NCI-H2196 treated with DMSO at 0.1 percent for 48 hours (cell line): ENCODE results near the gene NGDN.

Experiments used
- DNase-seq: peaks from one replicate; lab custom pipeline; 2025; ENCODE audit not compliant: unreplicated experiment; lab: John Stamatoyannopoulos, UW

Gene NGDN

GRCh38 chr14:23520899-23521533 lies 51.5 kb downstream of the NGDN start:
- no peak for DNase-seq

GRCh38 chr14:23521785-23522640 lies 52.5 kb downstream of the NGDN start:
- no peak for DNase-seq

- DNase-seq = no peak
These were observed 53.2 kb downstream of the NGDN start for GRCh38 chr14:23522643-23523198.

GRCh38 chr14:23523229-23524016 lies 53.9 kb downstream of the NGDN start:
- no peak for DNase-seq

GRCh38 chr14:23524954-23525353 lies 55.5 kb downstream of the NGDN start:
- DNase-seq = no peak

GRCh38 chr14:23525611-23526010 lies 56.1 kb downstream of the NGDN start:
- DNase-seq = no peak
